ENCODE results near the gene RGL1.
A peak's percentile ranks its signal among the peaks of the same experiment; 100 is the strongest.

DNA sequence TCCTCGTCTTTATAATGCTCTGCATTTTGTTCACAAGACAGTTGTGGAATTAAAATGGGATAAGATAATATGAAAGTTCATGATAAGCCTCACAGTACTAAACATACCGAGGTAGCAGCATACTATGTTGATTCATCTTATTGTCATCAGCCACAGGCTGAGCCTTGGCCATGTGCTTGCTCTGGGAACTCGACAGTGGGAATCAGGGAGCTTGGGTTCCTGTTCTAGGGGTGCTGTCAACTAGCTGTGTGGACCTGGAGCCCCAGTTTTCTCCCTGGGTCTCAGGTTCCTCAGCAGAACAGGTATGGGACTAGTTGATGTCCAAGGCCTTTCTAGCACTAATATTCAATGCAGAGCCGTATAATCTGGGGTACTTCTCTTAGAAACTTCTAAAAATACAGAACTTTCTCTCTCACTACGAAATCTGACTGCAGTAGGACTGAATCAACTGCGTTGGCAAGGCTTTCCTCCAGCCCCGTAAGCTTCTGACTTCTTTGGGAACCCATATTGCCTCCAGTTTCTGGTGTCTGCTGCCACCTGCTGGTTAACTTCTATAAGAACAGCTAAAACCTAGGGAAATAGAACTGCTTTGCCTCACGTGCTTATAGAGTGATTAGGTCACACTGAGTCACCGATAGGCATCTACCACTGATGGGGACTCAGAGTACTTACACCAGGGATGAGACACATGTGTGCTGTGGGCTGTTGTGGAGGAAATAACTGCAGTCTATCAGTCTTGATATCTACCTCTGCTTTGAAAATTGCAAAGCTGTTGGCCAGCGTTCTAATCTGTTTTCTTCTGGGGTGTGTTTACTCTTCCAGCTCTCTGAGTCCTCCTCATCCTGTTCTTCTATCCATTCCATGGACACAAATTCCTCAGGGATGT lies 110.9 kb downstream of the RGL1 start:
- no peak for TF ChIP-seq POLR2A (IDR thresholded peaks at IDR 0.05; ENCODE audit: low read depth)
- TF ChIP-seq CTCF (IDR thresholded peaks at IDR 0.05) = peak; percentile 81 to 94 (median 86)
- peak; percentile 43 to 70 for TF ChIP-seq POLR2AphosphoS5 (IDR thresholded peaks at IDR 0.05)
- TF ChIP-seq EP300 (IDR thresholded peaks at IDR 0.05) = no peak

All from esophagus muscularis mucosa (tissue), 4 donors.